ENCODE measurements around the gene EPO. TPM values are rescaled to one million over a fixed set of nuclear protein-coding genes. Genes with fewer than 3 reads are reported as not detected.

Gene EPO
- total and polyA plus RNA-seq, 9 donors: 0.05 to 0.25 (median 0.20) TPM; not detected in 6

- no peak overlapping the region for H3K4me3 ChIP-seq
- no peak overlapping the region for H3K27ac ChIP-seq
- H3K27me3 ChIP-seq: no peaks in the 10 kb centered on the region
- peaks cover 4% of the 10 kb centered on the region for H3K4me1 ChIP-seq (ENCODE audit: insufficient read depth)
- intact Hi-C loops (cut with DNase I): loop anchor here in 2 of 4 donors (5.0 kb wide), 2 partner anchors 113 to 123 kb away; partner anchors contain the start of gene SAP25 (in 1 of the 2)
- H3K36me3 ChIP-seq: no peaks in the 10 kb centered on the region
- no peaks in the 10 kb centered on the region for H3K9me3 ChIP-seq
- 83 to 86% (median 84%) methylated on average over 17 of the region's 17 CpGs for WGBS, 3 donors
- no peak for DNase-seq
- TF ChIP-seq CTCF (IDR thresholded peaks at IDR 0.05) (no peak), EP300 (IDR thresholded peaks at IDR 0.05) (no peak), POLR2A (IDR thresholded peaks at IDR 0.05) (no peak)
Measured at GRCh38 chr7:100685631-100686145, 34.6 kb upstream of the EPO start.

GRCh38 chr7:100686201-100686821 lies 34.0 kb upstream of the EPO start:
- Histone ChIP-seq H3K27ac (no peak overlapping the region), H3K27me3 (no peaks in the 10 kb centered on the region), H3K4me3 (no peak overlapping the region), H3K9me3 (no peaks in the 10 kb centered on the region), H3K4me1 (ENCODE audit: insufficient read depth) (peaks cover 7% of the 10 kb centered on the region), H3K36me3 (no peaks in the 10 kb centered on the region)
- 72 to 77% (median 75%) methylated on average over 33 of the region's 33 CpGs for WGBS, 3 donors
- intact Hi-C loops (cut with DNase I): loop anchor here in 2 of 4 donors (5.0 kb wide), 2 partner anchors 114 to 124 kb away; partner anchors contain the start of gene SAP25 (in 1 of the 2)
- TF ChIP-seq EP300 (IDR thresholded peaks at IDR 0.05): no peak
- TF ChIP-seq CTCF (IDR thresholded peaks at IDR 0.05): no peak
- no peak for TF ChIP-seq POLR2A (IDR thresholded peaks at IDR 0.05)
- DNase-seq: peak in 1 of 5 donors; percentile 42

GRCh38 chr7:100686822-100687211 lies 33.5 kb upstream of the EPO start:
- Histone ChIP-seq H3K4me1 (ENCODE audit: insufficient read depth) (peaks cover 9% of the 10 kb centered on the region), H3K36me3 (no peaks in the 10 kb centered on the region)

GRCh38 chr7:100687261-100687660 lies 33.0 kb upstream of the EPO start:
- no peak for DNase-seq
- intact Hi-C loops (cut with DNase I): loop anchor here in 2 of 4 donors (5.0 kb wide), 2 partner anchors 115 to 125 kb away; partner anchors contain the start of gene SAP25 (in 1 of the 2)
- no peak overlapping the region for H3K4me3 ChIP-seq
- TF ChIP-seq CTCF (IDR thresholded peaks at IDR 0.05): no peak
- TF ChIP-seq POLR2A (IDR thresholded peaks at IDR 0.05): no peak
- no peak for TF ChIP-seq EP300 (IDR thresholded peaks at IDR 0.05)
- H3K36me3 ChIP-seq: no peaks in the 10 kb centered on the region
- H3K27me3 ChIP-seq: no peaks in the 10 kb centered on the region
- peaks cover 11% of the 10 kb centered on the region for H3K4me1 ChIP-seq (ENCODE audit: insufficient read depth)
- no peak overlapping the region for H3K27ac ChIP-seq
- WGBS, 3 donors: 80 to 87% (median 84%) methylated on average over 22 of the region's 22 CpGs
- H3K9me3 ChIP-seq: no peaks in the 10 kb centered on the region

More at GRCh38 chr7:100686822-100687211, 33.5 kb upstream of the EPO start:
- intact Hi-C loops (cut with DNase I): loop anchor here in 2 of 4 donors (5.0 kb wide), 2 partner anchors 115 to 125 kb away; partner anchors contain the start of gene SAP25 (in 1 of the 2)
- no peak for TF ChIP-seq EP300 (IDR thresholded peaks at IDR 0.05)
- TF ChIP-seq CTCF (IDR thresholded peaks at IDR 0.05): no peak
- TF ChIP-seq POLR2A (IDR thresholded peaks at IDR 0.05): no peak
- Histone ChIP-seq H3K9me3 (no peaks in the 10 kb centered on the region), H3K27me3 (no peaks in the 10 kb centered on the region), H3K27ac (no peak overlapping the region), H3K4me3 (no peak overlapping the region)
- DNase-seq: no peak
- 88 to 90% (median 88%) methylated on average over 17 of the region's 17 CpGs for WGBS, 3 donors
